Osteoblast (primary cell): ENCODE results near the gene DIPK1C. TPM values are rescaled to one million over a fixed set of nuclear protein-coding genes. Genes with fewer than 3 reads are reported as not detected.

Experiments
- DNase-seq: peaks from one replicate; pipeline ENCODE4 v3.0.0; 2011; ENCODE audit warnings: low spot score, mixed read lengths; ENCODE audit not compliant: insufficient read length; ENCODE audit errors: missing footprints
- H2AFZ ChIP-seq: 2 replicates; pipeline ENCODE4 v1.6.0; 2011; ENCODE audit warnings: mild to moderate bottlenecking, low read length
- H3K27ac ChIP-seq: 2 replicates; pipeline ENCODE4 v1.5.1; 2011; ENCODE audit warnings: mild to moderate bottlenecking, low read depth, low read length, moderate library complexity
- H3K27me3 ChIP-seq: 2 replicates; pipeline ENCODE4 v1.6.0; 2012; ENCODE audit warnings: mild to moderate bottlenecking, control low read depth, inconsistent platforms, low read length, moderate library complexity; ENCODE audit not compliant: insufficient read depth
- H3K36me3 ChIP-seq: 2 replicates; pipeline ENCODE4 v1.5.1; 2011; ENCODE audit warnings: mild to moderate bottlenecking, low read length, control low read depth, moderate library complexity; ENCODE audit not compliant: insufficient read depth
- H3K4me1 ChIP-seq: 2 replicates; pipeline ENCODE4 v1.5.1; 2011; ENCODE audit warnings: mild to moderate bottlenecking, low read length, control low read depth, moderate library complexity; ENCODE audit not compliant: insufficient read depth
- H3K4me2 ChIP-seq: 2 replicates; pipeline ENCODE4 v1.6.0; 2011; ENCODE audit warnings: mild to moderate bottlenecking, low read length; ENCODE audit not compliant: insufficient read depth
- H3K4me3 ChIP-seq: fragments of 200-600 bp; sonication (generic); 3 replicates; pipeline ENCODE4 v1.5.1; 2012; ENCODE audit warnings: mild to moderate bottlenecking, low read length, inconsistent platforms; ENCODE audit not compliant: insufficient read depth
- H3K79me2 ChIP-seq: 2 replicates; pipeline ENCODE4 v1.6.0; 2012; ENCODE audit warnings: mild to moderate bottlenecking, low read length, control low read depth, inconsistent platforms; ENCODE audit not compliant: insufficient read depth
- H3K9me3 ChIP-seq: 2 replicates; pipeline ENCODE4 v1.5.1; 2011; ENCODE audit warnings: low read depth, low read length, control low read depth
- H4K20me1 ChIP-seq: 2 replicates; pipeline ENCODE4 v1.6.0; 2012; ENCODE audit warnings: mild to moderate bottlenecking, low read length, control low read depth; ENCODE audit not compliant: insufficient read depth
- CTCF ChIP-seq: IDR thresholded peaks from 2 replicates; pipeline ENCODE4 v1.5.1; 2011; ENCODE audit warnings: mild to moderate bottlenecking, low read depth, low read length, moderate library complexity; ENCODE audit errors: extremely low read depth
- total RNA-seq: library from RNA; depleted of rRNA; stranded (reverse); fragments of >200 nt; gene quantifications from 2 replicates; pipeline ENCODE4 v1.2.3, GENCODE V29; 2012

DIPK1C gene
- total RNA-seq, 1 donor = not detected

- Histone ChIP-seq H2AFZ (no peak overlapping the region), H3K27ac (no peak overlapping the region), H4K20me1 (no peaks in the 10 kb centered on the region), H3K79me2 (no peaks in the 10 kb centered on the region), H3K27me3 (no peaks in the 10 kb centered on the region), H3K4me3 (no peak overlapping the region), H3K9me3 (no peaks in the 10 kb centered on the region), H3K36me3 (no peaks in the 10 kb centered on the region), H3K4me2 (no peak overlapping the region), H3K4me1 (no peaks in the 10 kb centered on the region)
- DNase-seq = no peak
- no peak for TF ChIP-seq CTCF
Measured at GRCh38 chr18:74430806-74431571, 26.1 kb downstream of the DIPK1C start.

- no peak for DNase-seq
- Histone ChIP-seq H3K27me3 (no peaks in the 10 kb centered on the region), H3K4me3 (no peak overlapping the region), H3K36me3 (no peaks in the 10 kb centered on the region), H3K4me1 (no peaks in the 10 kb centered on the region), H3K79me2 (no peaks in the 10 kb centered on the region), H4K20me1 (no peaks in the 10 kb centered on the region), H3K4me2 (no peak overlapping the region), H3K27ac (no peak overlapping the region), H2AFZ (no peak overlapping the region), H3K9me3 (no peaks in the 10 kb centered on the region)
- no peak for TF ChIP-seq CTCF
Measured at GRCh38 chr18:74430231-74430630, 26.9 kb downstream of the DIPK1C start.

- no peak overlapping the region for H3K27ac ChIP-seq
- TF ChIP-seq CTCF = no peak
- H3K9me3 ChIP-seq = no peaks in the 10 kb centered on the region
- no peak for DNase-seq
- no peak overlapping the region for H3K4me3 ChIP-seq
- no peaks in the 10 kb centered on the region for H3K27me3 ChIP-seq
- no peaks in the 10 kb centered on the region for H3K79me2 ChIP-seq
- no peaks in the 10 kb centered on the region for H4K20me1 ChIP-seq
- no peak overlapping the region for H3K4me2 ChIP-seq
- no peaks in the 10 kb centered on the region for H3K4me1 ChIP-seq
- H2AFZ ChIP-seq = no peak overlapping the region
- H3K36me3 ChIP-seq = no peaks in the 10 kb centered on the region
Measured at GRCh38 chr18:74429096-74429495, 28.0 kb downstream of the DIPK1C start.

- Histone ChIP-seq H2AFZ (no peak overlapping the region), H3K4me1 (no peaks in the 10 kb centered on the region), H3K9me3 (no peaks in the 10 kb centered on the region), H3K4me2 (no peak overlapping the region), H3K27ac (no peak overlapping the region), H3K4me3 (no peak overlapping the region), H4K20me1 (no peaks in the 10 kb centered on the region), H3K79me2 (no peaks in the 10 kb centered on the region), H3K27me3 (no peaks in the 10 kb centered on the region), H3K36me3 (no peaks in the 10 kb centered on the region)
- no peak for DNase-seq
- no peak for TF ChIP-seq CTCF
Measured at GRCh38 chr18:74427442-74428112, 29.5 kb downstream of the DIPK1C start.
